Astrocyte of the spinal cord (primary cell): ENCODE measurements around the gene UNC5C.
A peak's percentile ranks its signal among the peaks of the same experiment; 100 is the strongest.

Experiments
- DNase-seq: peaks from one replicate; pipeline ENCODE4 v3.0.0; 2011; ENCODE audit warnings: low read depth, low spot score
- H3K4me3 ChIP-seq: 2 replicates; pipeline ENCODE4 v1.5.1; 2011; ENCODE audit warnings: low read depth, mild to moderate bottlenecking, low read length, moderate library complexity
- in situ Hi-C: cut with HindIII; loops from 2 replicates; pipeline ENCODE4 v1.10.0; 2017; ENCODE audit warnings: low sequenced_read_pairs
- TF ChIP-seq, protein P1 (sequence below): IDR thresholded peaks from 2 replicates; pipeline ENCODE4 v1.5.1; 2012; ENCODE audit warnings: low read depth, mild to moderate bottlenecking, low read length, inconsistent platforms

UNC5C gene

GRCh38 chr4:95536650-95537049 lies 12.1 kb downstream of the UNC5C start:
- in situ Hi-C loops, result no loop called here
- TF ChIP-seq, protein P1, sequence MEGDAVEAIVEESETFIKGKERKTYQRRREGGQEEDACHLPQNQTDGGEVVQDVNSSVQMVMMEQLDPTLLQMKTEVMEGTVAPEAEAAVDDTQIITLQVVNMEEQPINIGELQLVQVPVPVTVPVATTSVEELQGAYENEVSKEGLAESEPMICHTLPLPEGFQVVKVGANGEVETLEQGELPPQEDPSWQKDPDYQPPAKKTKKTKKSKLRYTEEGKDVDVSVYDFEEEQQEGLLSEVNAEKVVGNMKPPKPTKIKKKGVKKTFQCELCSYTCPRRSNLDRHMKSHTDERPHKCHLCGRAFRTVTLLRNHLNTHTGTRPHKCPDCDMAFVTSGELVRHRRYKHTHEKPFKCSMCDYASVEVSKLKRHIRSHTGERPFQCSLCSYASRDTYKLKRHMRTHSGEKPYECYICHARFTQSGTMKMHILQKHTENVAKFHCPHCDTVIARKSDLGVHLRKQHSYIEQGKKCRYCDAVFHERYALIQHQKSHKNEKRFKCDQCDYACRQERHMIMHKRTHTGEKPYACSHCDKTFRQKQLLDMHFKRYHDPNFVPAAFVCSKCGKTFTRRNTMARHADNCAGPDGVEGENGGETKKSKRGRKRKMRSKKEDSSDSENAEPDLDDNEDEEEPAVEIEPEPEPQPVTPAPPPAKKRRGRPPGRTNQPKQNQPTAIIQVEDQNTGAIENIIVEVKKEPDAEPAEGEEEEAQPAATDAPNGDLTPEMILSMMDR, result no peak
- no peak for DNase-seq
- H3K4me3 ChIP-seq, result no peak overlapping the region

GRCh38 chr4:95535180-95535579 lies 13.6 kb downstream of the UNC5C start:
- in situ Hi-C loops, result no loop called here
- no peak overlapping the region for H3K4me3 ChIP-seq
- TF ChIP-seq, protein P1, result no peak
- DNase-seq, result no peak

DNA sequence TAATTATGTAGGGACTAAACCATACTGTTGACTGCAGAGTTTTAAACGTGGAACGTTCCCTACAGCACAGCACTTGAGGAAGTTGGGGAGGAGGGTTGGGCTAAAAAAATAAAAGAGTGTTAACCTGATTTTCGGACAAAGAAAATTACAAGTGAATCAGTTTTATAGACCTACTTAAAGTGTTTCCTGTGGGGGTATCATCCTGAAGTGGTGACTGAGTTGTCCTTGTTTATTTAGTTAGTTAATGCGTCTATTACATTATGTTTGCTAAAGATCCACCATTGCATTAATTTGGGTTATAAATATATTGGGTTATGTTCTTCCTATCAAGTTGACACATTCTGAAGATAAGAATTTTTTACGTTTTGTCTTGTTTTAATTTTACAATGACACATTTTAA lies 14.7 kb downstream of the UNC5C start:
- no peak for DNase-seq
- in situ Hi-C loops, result no loop called here
- H3K4me3 ChIP-seq, result no peak overlapping the region
- TF ChIP-seq, protein P1, result no peak

- no peak for DNase-seq
- TF ChIP-seq, protein P1, result no peak
- H3K4me3 ChIP-seq, result no peak overlapping the region
- in situ Hi-C loops, result no loop called here
Observed at GRCh38 chr4:95533254-95533653, 15.5 kb downstream of the UNC5C start.

GRCh38 chr4:95532305-95532704 lies 16.5 kb downstream of the UNC5C start:
- DNase-seq, result no peak
- in situ Hi-C loops, result no loop called here
- TF ChIP-seq, protein P1, result no peak
- no peak overlapping the region for H3K4me3 ChIP-seq

GRCh38 chr4:95531141-95531540 lies 17.6 kb downstream of the UNC5C start:
- no peak for DNase-seq
- TF ChIP-seq, protein P1, result no peak
- H3K4me3 ChIP-seq, result no peak overlapping the region
- in situ Hi-C loops, result no loop called here

DNA sequence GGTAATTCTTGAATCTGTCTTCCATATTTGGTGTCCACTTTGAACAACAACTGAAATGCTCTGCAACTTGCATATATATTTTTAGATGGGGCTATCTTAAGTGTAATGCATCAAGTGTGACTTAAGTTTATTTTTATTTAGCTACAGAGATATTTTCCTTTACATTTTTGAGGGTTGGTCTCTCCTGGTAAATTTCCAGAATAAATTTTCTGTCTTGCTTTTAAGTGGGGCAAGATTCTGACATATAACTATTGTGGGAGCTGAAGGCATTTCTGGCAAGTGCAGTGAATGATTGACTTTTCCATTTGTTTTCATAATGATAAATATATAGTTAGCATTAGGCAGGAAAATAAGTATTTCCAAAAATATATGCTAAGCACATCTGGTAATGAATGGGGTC lies 18.8 kb downstream of the UNC5C start:
- in situ Hi-C loops, result no loop called here
- DNase-seq, result peak; percentile 48
- TF ChIP-seq, protein P1, result no peak
- no peak overlapping the region for H3K4me3 ChIP-seq
